Smooth muscle cell (in vitro differentiated cells): Measurements from ENCODE around the gene TMEM163. TPM values are rescaled to one million over a fixed set of nuclear protein-coding genes. Genes with fewer than 3 reads are reported as not detected.

ENCODE experiments used
- DNase-seq: peaks from one replicate; lab custom pipeline; 2025; ENCODE audit not compliant: unreplicated experiment; lab: John Stamatoyannopoulos, UW
- H2AFZ ChIP-seq: fragments of 200-600 bp; sonication (generic); 2 replicates; pipeline ENCODE4 v1.6.0; 2016; ENCODE audit warnings: antibody characterized with exemption, low read depth, mild to moderate bottlenecking
- H3F3A ChIP-seq: fragments of 200-600 bp; sonication (generic); 2 replicates; pipeline ENCODE4 v1.6.0; 2017; ENCODE audit warnings: antibody characterized with exemption, low read depth
- H3K27ac ChIP-seq: fragments of 200-600 bp; sonication (generic); 2 replicates; pipeline ENCODE4 v1.5.1; 2016; ENCODE audit warnings: low read depth, mild to moderate bottlenecking
- H3K27me3 ChIP-seq: fragments of 200-600 bp; sonication (generic); 2 replicates; pipeline ENCODE4 v1.6.1; 2016; ENCODE audit warnings: low read depth, mild to moderate bottlenecking
- H3K36me3 ChIP-seq: fragments of 200-600 bp; sonication (generic); 2 replicates; pipeline ENCODE4 v1.5.1; 2016; ENCODE audit warnings: low read depth
- H3K4me1 ChIP-seq: fragments of 200-600 bp; sonication (generic); 2 replicates; pipeline ENCODE4 v1.5.1; 2016; ENCODE audit warnings: low read depth
- H3K4me2 ChIP-seq: fragments of 200-600 bp; sonication (generic); 2 replicates; pipeline ENCODE4 v1.6.0; 2016; ENCODE audit warnings: mild to moderate bottlenecking
- H3K4me3 ChIP-seq: fragments of 200-600 bp; sonication (generic); 2 replicates; pipeline ENCODE4 v1.5.1; 2016; ENCODE audit warnings: mild to moderate bottlenecking
- H3K79me2 ChIP-seq: fragments of 200-600 bp; sonication (generic); 2 replicates; pipeline ENCODE4 v1.6.0; 2016; ENCODE audit warnings: low read depth, mild to moderate bottlenecking
- H3K9ac ChIP-seq: fragments of 200-600 bp; sonication (generic); 2 replicates; pipeline ENCODE4 v1.6.0; 2016; ENCODE audit warnings: low read depth
- H3K9me3 ChIP-seq: fragments of 200-600 bp; sonication (generic); replicated peaks from 2 replicates; pipeline ENCODE4 v1.5.1; 2016; ENCODE audit warnings: low read depth
- H4K20me1 ChIP-seq: fragments of 200-600 bp; sonication (generic); 2 replicates; pipeline ENCODE4 v1.6.0; 2016; ENCODE audit warnings: low read depth
- WGBS: methylation state at CpG from one replicate; pipeline ENCODE4 v1.1.7; 2016; ENCODE audit warnings: low lambda C conversion rate; 5-methylcytosine and 5-hydroxymethylcytosine counted together
- polyA plus RNA-seq: library from polyadenylated mRNA; unstranded; fragments of >200 nt; fragmentation: Nextera tagmentation; extraction: Ambion mirVana; gene quantifications from 2 replicates; pipeline ENCODE4 v1.2.1, GENCODE V29; 2016
- total RNA-seq: library from RNA; depleted of rRNA; stranded (reverse); fragments of >200 nt; gene quantifications from 2 replicates; pipeline ENCODE4 v1.2.3, GENCODE V29; 2014
- TF ChIP-seq, protein P1 (sequence below): fragments of 200-600 bp; sonication (generic); IDR thresholded peaks from 2 replicates; pipeline ENCODE4 v1.5.1; 2017; ENCODE audit warnings: borderline replicate concordance, mild to moderate bottlenecking, antibody characterized with exemption; ENCODE audit not compliant: insufficient read depth, poor library complexity, severe bottlenecking

TMEM163 gene
- total and polyA plus RNA-seq, 2 experiments from 2014 or later: 0.31 TPM; not detected in 1

DNA sequence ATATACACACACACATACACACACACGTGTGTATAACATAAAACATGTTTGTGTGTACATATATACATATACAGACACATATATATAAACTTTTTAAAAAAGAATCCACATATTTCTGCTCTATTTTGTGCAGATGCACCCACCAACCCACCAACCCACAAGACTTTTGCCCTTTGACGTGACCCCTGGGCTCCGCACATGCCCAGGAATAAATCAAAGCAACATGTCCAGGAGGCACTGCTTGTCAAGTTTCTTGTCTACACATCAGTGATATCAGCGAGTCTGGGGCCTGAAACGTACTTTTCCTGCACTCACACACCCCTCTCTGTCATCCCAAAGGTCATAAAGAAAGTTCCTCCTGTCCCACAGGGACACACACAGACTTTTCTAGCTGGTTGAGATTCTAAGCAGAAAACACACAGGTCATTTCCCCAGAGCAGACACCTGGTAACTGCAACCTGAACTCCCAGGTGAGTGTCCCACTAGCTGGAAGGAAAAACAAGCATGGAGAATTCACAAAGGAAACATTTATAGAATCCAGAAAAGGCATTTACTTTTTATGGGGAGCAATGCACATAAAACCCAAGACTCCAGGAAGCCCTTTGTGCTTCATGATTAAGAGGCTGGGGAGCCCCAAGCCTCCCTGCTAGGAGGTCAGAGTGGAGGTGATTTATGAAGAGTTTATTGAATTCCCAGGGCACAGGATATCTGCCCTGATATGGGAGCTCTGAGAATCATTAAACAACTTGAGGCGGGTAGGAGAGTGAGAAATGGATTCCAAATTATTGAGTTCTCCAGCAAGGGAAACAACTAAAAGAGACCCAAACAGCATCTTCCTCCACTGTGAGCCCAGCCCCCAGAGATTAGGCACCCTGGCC is 253.3 kb downstream of the TMEM163 start:
- Histone ChIP-seq H2AFZ (no peak overlapping the region), H3K79me2 (no peaks in the 10 kb centered on the region), H3K9me3 (no peaks in the 10 kb centered on the region), H3K4me2 (no peak overlapping the region), H4K20me1 (no peaks in the 10 kb centered on the region), H3F3A (no peaks in the 10 kb centered on the region), H3K27ac (no peak overlapping the region), H3K4me1 (no peaks in the 10 kb centered on the region), H3K27me3 (no peaks in the 10 kb centered on the region), H3K4me3 (no peak overlapping the region), H3K9ac (no peak overlapping the region), H3K36me3 (no peaks in the 10 kb centered on the region)
- TF ChIP-seq, protein P1, sequence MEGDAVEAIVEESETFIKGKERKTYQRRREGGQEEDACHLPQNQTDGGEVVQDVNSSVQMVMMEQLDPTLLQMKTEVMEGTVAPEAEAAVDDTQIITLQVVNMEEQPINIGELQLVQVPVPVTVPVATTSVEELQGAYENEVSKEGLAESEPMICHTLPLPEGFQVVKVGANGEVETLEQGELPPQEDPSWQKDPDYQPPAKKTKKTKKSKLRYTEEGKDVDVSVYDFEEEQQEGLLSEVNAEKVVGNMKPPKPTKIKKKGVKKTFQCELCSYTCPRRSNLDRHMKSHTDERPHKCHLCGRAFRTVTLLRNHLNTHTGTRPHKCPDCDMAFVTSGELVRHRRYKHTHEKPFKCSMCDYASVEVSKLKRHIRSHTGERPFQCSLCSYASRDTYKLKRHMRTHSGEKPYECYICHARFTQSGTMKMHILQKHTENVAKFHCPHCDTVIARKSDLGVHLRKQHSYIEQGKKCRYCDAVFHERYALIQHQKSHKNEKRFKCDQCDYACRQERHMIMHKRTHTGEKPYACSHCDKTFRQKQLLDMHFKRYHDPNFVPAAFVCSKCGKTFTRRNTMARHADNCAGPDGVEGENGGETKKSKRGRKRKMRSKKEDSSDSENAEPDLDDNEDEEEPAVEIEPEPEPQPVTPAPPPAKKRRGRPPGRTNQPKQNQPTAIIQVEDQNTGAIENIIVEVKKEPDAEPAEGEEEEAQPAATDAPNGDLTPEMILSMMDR: no peak
- 78% methylated on average over 6 of the region's 6 CpGs for WGBS
- DNase-seq: no peak

DNA sequence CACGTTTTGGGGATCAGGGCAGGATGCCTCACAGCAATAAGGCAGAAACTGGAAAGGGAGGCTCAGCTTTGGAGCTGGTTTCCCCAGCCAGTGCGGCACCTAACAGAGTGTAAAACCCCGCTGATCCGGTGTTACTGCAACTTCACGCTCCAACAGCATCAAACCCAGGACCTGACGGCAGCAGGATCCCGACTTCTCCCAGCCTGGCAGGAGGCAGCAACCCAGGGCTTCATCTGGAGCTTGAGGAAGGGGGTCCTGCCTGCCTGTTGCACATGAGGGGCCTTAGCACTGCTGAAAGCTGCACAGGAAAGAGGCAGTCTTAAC is 255.1 kb downstream of the TMEM163 start:
- H3K79me2 ChIP-seq: no peaks in the 10 kb centered on the region
- H3K4me2 ChIP-seq: no peak overlapping the region
- H3K36me3 ChIP-seq: no peaks in the 10 kb centered on the region
- DNase-seq: no peak
- no peak overlapping the region for H3K27ac ChIP-seq
- 88% methylated on average over 7 of the region's 7 CpGs for WGBS
- H3K4me1 ChIP-seq: no peaks in the 10 kb centered on the region
- H4K20me1 ChIP-seq: no peaks in the 10 kb centered on the region
- TF ChIP-seq, protein P1: no peak
- no peak overlapping the region for H3K9ac ChIP-seq
- H3K27me3 ChIP-seq: no peaks in the 10 kb centered on the region
- no peak overlapping the region for H3K4me3 ChIP-seq
- H3K9me3 ChIP-seq: no peaks in the 10 kb centered on the region
- H3F3A ChIP-seq: no peaks in the 10 kb centered on the region
- H2AFZ ChIP-seq: no peak overlapping the region

DNA sequence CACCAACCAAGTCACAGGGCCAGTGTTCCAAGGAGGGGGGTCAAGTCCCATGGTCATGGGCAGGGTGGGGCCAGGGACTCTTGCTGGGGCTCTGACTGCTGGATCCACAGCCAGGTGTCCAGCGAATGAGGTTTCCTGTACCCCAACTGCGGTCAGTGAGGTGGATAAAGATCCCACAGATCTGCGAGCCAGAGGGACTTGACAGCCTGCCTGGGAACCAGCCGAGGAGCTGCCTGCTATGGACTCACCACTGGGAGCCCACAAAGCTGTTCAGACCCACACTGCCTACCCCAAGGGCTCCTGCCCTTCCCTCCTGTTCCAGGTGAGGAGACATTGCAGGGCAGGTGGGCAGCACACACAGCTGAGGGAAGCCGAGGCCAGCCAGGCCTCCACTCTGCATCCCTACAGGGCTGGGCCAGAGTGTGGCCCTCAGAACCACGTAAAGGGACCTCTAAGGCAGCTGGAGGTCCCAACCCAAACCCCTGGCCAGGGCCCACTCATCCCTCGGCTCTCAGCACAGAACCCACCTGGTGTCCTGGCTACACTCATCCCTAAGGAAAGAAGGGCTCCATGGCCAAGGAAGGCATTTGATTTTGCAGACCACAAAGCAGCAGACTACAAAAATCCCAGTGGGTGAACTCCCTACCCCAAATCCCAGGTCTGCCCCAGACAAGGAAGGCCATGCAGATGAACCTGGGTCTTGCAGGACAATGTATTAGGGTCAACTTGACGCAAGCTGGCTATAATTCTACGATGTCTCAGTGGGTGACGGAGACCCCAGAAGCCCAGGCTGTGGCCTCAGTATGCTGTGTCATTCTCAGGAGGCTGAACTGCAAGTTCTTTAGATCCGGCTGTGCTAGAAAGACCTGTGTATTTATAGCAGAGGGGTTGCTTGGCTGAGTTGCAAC is 255.8 kb downstream of the TMEM163 start:
- Histone ChIP-seq H3K36me3 (no peaks in the 10 kb centered on the region), H3K4me1 (no peaks in the 10 kb centered on the region), H3K27me3 (no peaks in the 10 kb centered on the region), H3K79me2 (no peaks in the 10 kb centered on the region), H3K4me2 (no peak overlapping the region), H3K9me3 (no peaks in the 10 kb centered on the region), H3F3A (no peaks in the 10 kb centered on the region), H3K9ac (no peak overlapping the region), H4K20me1 (no peaks in the 10 kb centered on the region), H3K27ac (no peak overlapping the region), H2AFZ (no peak overlapping the region), H3K4me3 (no peak overlapping the region)
- no peak for DNase-seq
- TF ChIP-seq, protein P1: no peak
- 94% methylated on average over 9 of the region's 11 CpGs for WGBS
